MG63 (cell line): ENCODE measurements around the gene R3HDML. TPM values are rescaled to one million over a fixed set of nuclear protein-coding genes. Genes with fewer than 3 reads are reported as not detected.
A peak's percentile ranks its signal among the peaks of the same experiment; 100 is the strongest.
"Not testable (repeated sequence)": the region's sequence is repeated elsewhere in the genome, so short reads cannot be mapped to it uniquely, and the experiment has no call there.

ENCODE experiments used
- DNase-seq: peaks from one replicate; pipeline ENCODE4 v3.0.0-alpha.2; 2020
- H3K27me3 ChIP-seq: fragments of 250-450 bp; sonication (Bioruptor Pico); 2 replicates; pipeline ENCODE4 v1.5.1; 2020; ENCODE audit warnings: mild to moderate bottlenecking, moderate library complexity
- H3K36me3 ChIP-seq: fragments of 250-450 bp; sonication (Bioruptor Pico); 2 replicates; pipeline ENCODE4 v1.5.1; 2020; ENCODE audit warnings: mild to moderate bottlenecking, moderate library complexity
- H3K4me3 ChIP-seq: fragments of 250-450 bp; sonication (Bioruptor Pico); 2 replicates; pipeline ENCODE4 v1.5.1; 2020; ENCODE audit warnings: mild to moderate bottlenecking, moderate library complexity
- H3K9me3 ChIP-seq: fragments of 250-450 bp; sonication (Bioruptor Pico); 2 replicates; pipeline ENCODE4 v1.5.1; 2020; ENCODE audit warnings: mild to moderate bottlenecking, moderate library complexity
- total RNA-seq: library from RNA; depleted of rRNA; stranded (reverse); fragments of >200 nt; shearing (Covaris generic); gene quantifications from 2 replicates; pipeline ENCODE4 v1.2.3, GENCODE V29; 2014; ENCODE audit warnings: low replicate concordance; rRNA removed

The R3HDML gene, protein sequence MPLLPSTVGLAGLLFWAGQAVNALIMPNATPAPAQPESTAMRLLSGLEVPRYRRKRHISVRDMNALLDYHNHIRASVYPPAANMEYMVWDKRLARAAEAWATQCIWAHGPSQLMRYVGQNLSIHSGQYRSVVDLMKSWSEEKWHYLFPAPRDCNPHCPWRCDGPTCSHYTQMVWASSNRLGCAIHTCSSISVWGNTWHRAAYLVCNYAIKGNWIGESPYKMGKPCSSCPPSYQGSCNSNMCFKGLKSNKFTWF
- total RNA-seq = not detected in 2 replicates

DNA sequence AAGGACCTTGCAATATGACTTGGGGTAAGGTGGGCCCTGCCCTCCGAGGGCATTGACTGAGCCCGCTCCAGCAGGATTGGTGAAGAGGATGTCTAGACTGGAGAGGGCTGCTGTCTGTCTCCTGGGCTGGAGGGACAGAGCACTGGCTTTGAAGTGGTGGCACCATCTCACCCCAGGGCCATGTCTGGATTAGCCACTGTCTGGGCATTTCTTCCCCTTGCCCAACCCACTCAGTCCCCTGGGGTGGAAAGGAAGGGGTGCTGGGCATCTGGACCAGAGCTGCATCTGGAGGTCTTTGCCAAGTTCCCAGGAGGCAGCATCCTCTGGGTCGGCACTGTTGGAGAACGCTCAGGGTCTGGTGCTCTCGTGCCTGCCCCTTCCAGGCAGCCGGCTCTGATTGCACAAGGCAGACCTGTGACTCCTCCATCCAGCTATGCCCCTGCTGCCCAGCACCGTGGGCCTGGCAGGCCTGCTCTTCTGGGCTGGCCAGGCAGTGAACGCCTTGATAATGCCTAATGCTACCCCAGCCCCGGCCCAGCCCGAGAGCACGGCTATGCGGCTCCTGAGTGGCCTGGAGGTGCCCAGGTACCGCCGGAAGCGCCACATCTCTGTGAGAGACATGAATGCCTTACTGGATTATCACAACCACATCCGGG lies at the start of gene R3HDML:
Gene R3HDML, plus strand, starts transcription at position 319 of the 656 bp plus-strand sequence. Its CDS starts 115 bp downstream, at position 434.
- H3K27me3 ChIP-seq = no peaks in the 10 kb centered on the region
- no peak within 1 kb of the TSS for H3K4me3 ChIP-seq
- H3K9me3 ChIP-seq = no peaks in the 10 kb centered on the region
- no peaks in the 10 kb centered on the region for H3K36me3 ChIP-seq
- DNase-seq = no peak

DNA sequence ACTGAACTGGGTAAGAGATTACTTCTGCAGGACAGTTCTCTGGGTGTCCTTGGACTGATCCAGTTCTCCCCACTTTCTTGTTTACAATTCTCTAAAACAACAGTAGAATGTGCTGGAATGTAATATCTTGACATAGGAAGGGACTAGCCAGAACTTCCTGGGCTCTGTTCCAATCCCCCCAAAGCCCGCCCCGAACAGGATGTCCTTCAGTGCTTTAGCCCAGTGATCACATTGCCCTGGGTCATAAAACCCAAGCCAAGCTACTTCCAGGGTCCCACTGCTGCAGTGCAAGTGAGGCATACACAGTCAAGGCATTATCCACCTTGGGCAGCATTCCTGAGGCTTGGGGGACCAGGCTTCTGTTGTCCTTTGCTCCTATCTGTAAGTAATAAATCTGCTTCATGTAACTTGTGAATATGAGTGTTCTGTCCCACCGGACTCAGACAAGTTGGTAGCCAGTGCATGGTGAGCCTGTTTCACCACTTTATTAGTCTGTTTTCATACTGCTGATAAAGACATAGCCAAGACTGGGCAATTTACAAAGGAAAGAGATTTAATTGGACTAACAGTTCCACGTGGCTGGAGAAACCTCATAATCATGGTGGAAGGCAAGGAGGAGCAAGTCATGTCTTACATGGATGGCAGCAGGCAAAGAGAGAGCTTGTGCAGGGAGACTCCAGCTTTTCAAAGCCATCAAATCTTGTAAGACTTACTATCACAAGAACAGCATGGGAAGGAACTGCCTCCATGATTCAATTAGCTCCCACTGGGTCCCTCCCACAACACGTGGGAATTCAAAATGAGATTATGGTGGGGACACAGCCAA lies 49.4 kb upstream of the R3HDML start:
- DNase-seq = peak; percentile 28
- H3K4me3 ChIP-seq = no peak overlapping the region
- no peaks in the 10 kb centered on the region for H3K9me3 ChIP-seq
- no peaks in the 10 kb centered on the region for H3K27me3 ChIP-seq
- no peaks in the 10 kb centered on the region for H3K36me3 ChIP-seq

DNA sequence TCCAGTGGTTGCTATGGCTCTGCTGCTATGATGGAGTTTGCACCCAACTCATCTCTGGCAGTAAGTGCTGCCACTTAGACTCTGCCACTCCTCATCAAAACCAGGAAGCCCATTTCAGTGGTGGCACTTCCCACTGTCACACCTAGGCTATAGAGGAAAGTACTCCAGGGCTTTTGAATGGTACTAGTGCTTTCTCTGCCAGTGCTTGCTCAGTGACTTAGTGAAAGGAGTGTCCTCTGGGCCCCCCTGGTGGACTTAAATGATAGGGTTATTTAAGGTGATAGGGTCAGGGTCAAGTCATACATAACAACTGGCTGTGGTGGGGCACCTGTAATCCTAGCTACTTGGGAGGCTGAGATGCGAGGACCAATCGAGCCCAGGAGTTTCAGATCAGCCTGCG lies 48.6 kb upstream of the R3HDML start:
- Histone ChIP-seq H3K9me3 (no peaks in the 10 kb centered on the region), H3K27me3 (no peaks in the 10 kb centered on the region), H3K4me3 (no peak overlapping the region)

DNA sequence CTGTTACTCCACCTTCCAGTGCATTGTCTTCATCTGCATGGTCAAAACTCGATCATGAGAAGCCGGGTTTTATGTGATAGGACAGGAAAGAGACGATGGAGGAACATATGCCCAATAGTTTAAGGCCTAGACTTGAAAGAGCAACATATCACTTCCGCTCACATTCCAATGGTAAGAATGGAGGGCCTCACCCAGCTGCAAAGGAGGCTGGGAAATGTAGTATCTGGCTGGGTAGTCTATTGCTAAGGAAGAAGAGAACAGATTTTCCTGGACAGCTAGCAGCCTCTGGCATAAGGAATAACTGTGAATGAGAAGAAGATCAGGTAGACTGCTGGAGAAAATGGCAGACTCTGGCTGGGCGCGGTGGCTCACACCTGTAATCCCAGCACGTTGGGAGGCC lies 45.1 kb upstream of the R3HDML start:
- no peak for DNase-seq
- H3K4me3 ChIP-seq = no peak overlapping the region
- H3K9me3 ChIP-seq = no peaks in the 10 kb centered on the region
- H3K36me3 ChIP-seq = no peaks in the 10 kb centered on the region
- H3K27me3 ChIP-seq = no peaks in the 10 kb centered on the region

More for the DNA sequence above, 48.6 kb upstream of the R3HDML start:
- no peaks in the 10 kb centered on the region for H3K36me3 ChIP-seq
- DNase-seq = no peak

DNA sequence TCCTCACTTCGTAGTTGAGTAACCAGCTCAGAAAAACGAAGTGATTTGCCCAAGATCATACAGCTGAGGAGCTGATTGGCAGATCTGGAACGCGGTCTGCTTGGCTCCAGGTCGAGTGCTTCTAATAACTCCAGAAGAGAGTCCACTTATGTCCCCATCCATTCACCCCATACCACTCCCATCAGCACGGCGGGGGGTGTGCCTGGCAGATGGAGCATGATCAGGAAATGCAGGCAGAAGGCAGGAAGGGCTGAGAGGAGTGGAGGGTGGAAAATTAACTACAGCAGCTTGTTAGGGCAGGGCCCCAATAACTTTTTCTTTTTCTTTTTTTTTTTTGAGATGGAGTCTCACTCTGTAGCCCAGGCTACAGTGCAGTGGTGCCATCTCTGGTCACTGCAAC lies 40.8 kb upstream of the R3HDML start:
- no peak for DNase-seq
- Histone ChIP-seq H3K27me3 (no peaks in the 10 kb centered on the region), H3K36me3 (no peaks in the 10 kb centered on the region)

DNA sequence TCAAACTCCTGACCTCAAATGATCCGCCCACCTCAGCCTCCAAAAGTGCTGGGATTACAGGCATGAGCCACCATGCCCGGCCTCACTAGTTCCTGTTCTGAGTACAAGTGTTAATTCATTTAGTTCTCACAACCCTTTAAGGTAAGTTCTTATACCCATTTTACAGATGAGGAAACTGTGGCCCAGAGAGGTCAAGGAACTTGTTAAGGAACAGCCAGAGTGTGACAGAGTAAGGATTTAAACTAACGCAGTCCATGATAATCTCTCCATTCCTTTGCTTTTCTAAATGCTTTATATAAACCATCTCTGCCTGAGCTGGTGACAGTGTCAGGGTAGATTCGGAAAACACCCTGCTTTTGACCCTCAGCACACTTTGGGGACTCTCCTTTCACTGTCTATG lies 39.1 kb upstream of the R3HDML start:
- H3K27me3 ChIP-seq = no peaks in the 10 kb centered on the region
- no peak overlapping the region for H3K4me3 ChIP-seq
- H3K9me3 ChIP-seq = no peaks in the 10 kb centered on the region
- no peak for DNase-seq
- peaks cover 5% of the 10 kb centered on the region; the same call in 1 of the 2 replicates for H3K36me3 ChIP-seq

More for the DNA sequence above, 40.8 kb upstream of the R3HDML start:
- Histone ChIP-seq H3K4me3 (no peak overlapping the region), H3K9me3 (no peaks in the 10 kb centered on the region)

DNA sequence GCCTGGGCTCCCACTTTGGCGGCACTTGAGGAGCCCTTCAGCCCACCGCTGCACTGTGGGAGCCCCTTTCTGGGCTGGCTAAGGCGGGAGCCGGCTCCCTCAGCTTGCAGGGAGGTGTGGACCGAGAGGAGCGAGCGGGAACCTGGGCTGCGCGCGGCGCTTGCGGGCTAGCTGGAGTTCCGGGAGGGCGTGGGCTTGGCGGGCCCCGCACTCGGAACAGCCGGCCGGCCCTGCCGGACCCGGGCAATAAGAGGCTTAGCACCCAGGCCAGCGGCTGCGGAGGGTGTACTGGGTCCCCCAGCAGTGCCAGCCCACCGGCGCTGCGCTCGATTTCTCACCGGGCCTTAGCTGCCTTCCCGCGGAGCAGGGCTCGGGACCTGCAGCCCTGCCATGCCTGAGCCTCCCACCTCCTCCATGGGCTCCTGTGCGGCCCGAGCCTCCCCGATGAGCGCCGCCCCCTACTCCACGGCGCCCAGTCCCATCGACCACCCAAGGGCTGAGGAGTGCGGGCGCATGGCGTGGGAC lies 37.8 kb upstream of the R3HDML start:
- not testable (repeated sequence) for DNase-seq, H3K9me3 ChIP-seq, H3K36me3 ChIP-seq, H3K4me3 ChIP-seq, H3K27me3 ChIP-seq

DNA sequence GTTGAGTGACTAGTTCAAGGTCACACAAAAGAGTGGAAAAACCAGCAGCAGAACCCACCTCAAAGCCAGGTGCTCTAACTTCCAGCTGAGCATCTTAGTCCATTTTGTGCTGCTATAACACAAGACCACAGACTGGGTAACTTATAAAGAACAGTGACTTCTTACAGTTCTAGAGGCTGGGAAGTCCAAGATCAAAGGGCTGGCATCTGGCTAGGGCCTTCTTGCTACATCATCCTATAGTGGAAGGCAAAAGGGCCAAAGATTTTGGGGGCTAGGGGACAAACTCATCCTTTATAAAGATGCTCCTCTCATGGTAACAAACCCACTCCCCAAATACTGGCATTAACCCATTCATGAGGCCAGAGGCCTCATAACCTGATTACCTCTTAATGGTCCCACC lies 35.6 kb upstream of the R3HDML start:
- no peak overlapping the region for H3K4me3 ChIP-seq
- H3K36me3 ChIP-seq = peaks cover 8% of the 10 kb centered on the region
- DNase-seq = no peak
- H3K27me3 ChIP-seq = no peaks in the 10 kb centered on the region
- H3K9me3 ChIP-seq = no peaks in the 10 kb centered on the region

DNA sequence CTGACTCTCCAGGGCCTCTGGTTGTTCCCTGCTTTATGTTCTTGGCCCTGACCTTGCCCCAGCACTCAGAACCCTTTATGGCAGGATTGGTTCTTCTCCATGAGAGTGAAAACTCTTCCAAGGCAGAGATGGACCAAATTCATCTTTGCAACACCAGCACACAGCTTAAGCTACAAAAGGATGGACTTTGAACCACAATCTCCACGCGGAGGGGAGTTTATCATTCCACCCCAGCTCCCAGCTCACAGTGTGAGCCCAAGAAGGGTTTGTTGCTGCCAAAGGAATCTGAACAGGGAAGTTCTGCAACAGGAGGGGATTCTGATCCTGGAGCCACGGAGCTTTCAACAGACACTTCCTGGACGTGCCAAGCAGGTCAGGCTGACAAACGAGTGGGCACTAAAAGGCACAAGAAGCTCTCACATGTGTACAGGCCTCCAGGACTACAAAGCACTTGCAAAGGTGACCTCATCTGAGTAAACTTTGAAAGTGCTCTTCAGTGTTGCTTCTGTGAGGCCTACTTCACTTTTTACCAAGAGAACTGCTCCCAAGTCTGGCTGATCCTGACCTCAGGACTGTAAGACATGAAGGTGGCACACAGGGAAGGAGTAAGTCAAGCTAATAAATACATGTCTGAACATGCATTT lies 34.7 kb upstream of the R3HDML start:
- Histone ChIP-seq H3K36me3 (peaks cover 11% of the 10 kb centered on the region), H3K27me3 (no peaks in the 10 kb centered on the region), H3K4me3 (no peak overlapping the region), H3K9me3 (no peaks in the 10 kb centered on the region)
- DNase-seq = no peak

DNA sequence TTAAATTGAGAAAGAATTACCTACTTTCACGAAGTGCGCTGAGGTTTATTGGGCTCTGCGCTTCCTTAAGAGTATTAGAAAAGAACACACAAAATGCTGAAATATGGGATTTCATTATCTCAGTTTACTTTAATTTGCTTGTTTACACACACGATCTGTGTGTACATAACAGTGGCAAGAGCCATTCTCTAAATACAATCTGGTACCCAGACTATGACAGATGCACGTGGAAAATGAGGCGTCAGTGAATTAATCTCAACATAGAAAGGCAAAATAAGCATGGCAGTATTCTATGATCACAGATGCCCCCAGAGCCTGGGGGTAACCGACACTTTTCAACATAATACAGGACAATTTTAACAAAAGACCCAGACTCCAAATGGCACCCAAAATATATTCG lies 34.1 kb upstream of the R3HDML start:
- Histone ChIP-seq H3K9me3 (no peaks in the 10 kb centered on the region), H3K27me3 (no peaks in the 10 kb centered on the region), H3K4me3 (no peak overlapping the region), H3K36me3 (peaks cover 11% of the 10 kb centered on the region)
- DNase-seq = no peak

DNA sequence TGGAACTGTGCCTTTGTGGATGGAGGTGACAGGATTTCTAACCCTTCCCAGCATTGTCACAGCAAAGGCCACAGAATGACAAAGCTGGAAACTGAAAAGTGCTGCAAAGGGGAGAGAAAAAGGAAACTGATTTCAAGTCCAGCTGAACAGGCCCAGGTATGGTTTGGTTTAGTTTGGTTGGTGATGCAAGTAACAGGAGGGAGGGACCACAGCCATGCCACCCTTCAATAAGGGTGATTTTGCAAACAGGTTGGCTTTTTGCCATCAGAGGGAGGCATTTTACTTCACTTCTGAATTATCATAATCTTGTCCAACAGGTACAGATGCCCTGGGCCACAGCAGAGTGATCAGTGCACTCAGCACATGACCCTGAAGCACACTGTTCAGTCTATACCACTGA lies 32.5 kb upstream of the R3HDML start:
- Histone ChIP-seq H3K36me3 (peaks cover 11% of the 10 kb centered on the region), H3K9me3 (no peaks in the 10 kb centered on the region), H3K4me3 (no peak overlapping the region), H3K27me3 (no peaks in the 10 kb centered on the region)
- no peak for DNase-seq

DNA sequence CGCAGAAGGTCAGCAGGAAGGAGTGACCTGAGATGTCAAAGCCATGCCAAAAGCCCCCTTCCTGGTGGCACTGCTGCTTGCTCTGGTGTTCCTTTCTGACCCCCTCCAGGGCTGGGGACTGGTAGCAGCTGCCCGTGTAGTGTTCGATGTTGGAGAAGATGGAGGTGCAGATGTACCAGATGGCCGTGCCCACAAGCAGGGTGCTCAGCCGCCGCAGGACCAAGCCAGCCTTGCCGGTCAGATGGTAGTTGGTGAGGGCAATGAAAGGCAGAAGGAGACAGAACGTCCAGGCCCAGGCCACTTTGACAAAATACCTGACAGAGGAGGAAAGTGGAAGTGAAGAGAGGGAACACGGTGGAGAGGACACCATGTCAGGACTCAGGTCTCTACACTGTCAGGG lies 29.9 kb upstream of the R3HDML start:
- no peaks in the 10 kb centered on the region for H3K9me3 ChIP-seq
- H3K27me3 ChIP-seq = no peaks in the 10 kb centered on the region

DNA sequence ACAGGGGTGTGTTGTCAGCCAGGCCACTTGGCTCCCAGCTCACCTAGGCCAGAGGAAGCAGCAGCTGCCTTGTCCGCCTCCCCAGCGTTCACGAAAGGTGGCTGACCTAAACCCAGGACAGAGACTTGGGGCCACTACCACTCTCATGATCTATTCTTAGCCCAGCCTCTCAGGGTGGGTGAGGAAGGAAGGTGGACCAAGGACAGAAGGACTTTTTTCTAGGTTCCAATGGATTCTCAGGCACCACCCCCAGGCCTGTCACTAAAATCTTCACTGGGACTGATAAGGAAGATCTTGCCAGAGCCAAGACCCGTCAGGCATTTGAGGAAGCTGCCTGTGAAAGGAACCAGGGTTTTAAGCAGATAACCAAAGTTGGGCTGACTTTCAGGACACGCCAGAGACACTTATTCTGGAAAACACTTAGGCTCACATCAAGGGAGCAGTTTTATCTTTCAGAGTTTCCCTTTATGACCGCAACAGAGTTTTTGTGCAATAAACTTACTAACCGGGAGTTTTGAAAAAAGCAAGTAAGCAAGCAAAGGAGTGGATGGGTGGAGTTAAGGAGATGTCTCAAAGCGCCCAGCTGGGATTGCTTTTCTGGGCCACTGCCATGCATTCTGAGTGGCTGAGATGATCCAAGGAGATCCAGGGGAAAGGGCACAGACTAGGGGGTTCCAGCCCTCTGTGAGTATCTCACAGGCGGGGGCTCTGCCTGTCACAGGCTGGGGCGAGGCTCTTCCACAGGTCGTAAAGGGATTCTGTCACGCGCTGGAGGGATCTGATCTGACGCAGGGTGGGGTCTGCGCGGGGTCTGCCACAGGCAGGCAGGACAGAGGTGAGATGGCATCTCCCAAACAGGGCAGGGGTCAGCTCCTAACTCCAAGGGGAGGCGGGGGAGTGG lies 26.8 kb upstream of the R3HDML start:
- Histone ChIP-seq H3K4me3 (peak overlapping the region; percentile 92), H3K27me3 (no peaks in the 10 kb centered on the region), H3K9me3 (peaks cover 2% of the 10 kb centered on the region; the same call in 1 of the 2 replicates), H3K36me3 (peaks cover 3% of the 10 kb centered on the region; the same call in 1 of the 2 replicates)
- peak; percentile 76 for DNase-seq

More for the DNA sequence above, 29.9 kb upstream of the R3HDML start:
- DNase-seq = no peak
- Histone ChIP-seq H3K4me3 (no peak overlapping the region), H3K36me3 (peaks cover 7% of the 10 kb centered on the region)

DNA sequence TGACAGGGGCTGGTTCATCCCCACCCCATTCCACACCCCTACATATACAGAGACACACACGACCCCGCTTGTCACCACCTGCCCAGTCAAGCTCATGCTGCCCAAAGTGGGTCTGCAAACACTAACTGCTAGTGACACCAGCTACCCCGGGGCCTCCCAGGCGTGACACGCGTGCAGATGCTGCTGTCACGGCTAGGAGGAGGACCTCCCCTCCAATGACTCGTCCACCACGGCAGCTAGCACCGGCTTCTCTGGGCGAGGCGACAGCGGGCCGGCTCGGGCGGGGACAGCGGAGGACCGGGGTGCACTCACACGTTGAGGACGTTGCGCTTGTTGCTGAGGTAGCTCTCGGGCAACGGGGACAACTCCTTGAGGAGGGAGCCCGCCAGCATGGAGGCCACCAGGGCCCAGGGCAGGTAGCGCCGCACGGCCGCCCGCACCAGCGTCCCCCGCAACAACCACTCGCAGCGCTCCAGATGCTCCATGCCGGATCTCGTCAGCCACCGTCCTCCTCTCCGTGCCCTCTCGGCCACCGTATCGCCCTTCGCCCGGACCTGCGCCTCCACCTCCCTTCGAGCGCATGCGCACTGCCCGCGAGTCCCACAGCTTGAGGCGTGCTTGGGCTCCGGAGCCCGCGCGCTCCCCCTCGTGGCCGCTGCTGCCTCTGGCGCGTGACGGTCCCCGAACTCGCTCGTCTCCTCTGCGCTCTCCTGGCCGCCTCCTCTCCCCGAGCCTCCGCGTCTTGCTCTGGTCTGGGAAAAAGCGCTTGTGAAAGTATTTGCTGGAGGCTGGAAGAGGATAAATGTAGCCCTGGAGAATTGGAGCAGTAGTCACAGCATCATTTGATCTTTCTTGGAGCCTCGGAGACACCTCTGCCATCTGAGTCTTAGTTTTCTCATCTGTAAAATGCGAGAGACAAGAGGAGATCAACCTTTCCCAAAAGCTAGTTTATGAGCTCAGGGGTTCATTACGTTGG lies 25.9 kb upstream of the R3HDML start, which contains the start of gene FITM2:
Gene FITM2, minus strand, starts transcription at position 539 of the 976 bp plus-strand sequence. Its CDS starts 54 bp downstream, at position 485.
- Histone ChIP-seq H3K4me3 (peak within 1 kb of the TSS; percentile 92), H3K36me3 (peaks cover 3% of the 10 kb centered on the region; the same call in 1 of the 2 replicates), H3K27me3 (no peaks in the 10 kb centered on the region), H3K9me3 (peaks cover 2% of the 10 kb centered on the region; the same call in 1 of the 2 replicates)
- DNase-seq = peak; percentile 99
